SU-DHL-6 (cell line): ENCODE data around the gene NPB.

ENCODE experiments used
- H2AFZ ChIP-seq: fragments of 200-600 bp; sonication (generic); 2 replicates; pipeline ENCODE4 v1.6.1; 2014; ENCODE audit warnings: low read depth, mild to moderate bottlenecking, moderate library complexity, mixed read lengths, antibody characterized with exemption, low read length; ENCODE audit not compliant: severe bottlenecking
- H3F3A ChIP-seq: fragments of 200-600 bp; shearing (Covaris generic); 2 replicates; pipeline ENCODE4 v1.6.0; 2016; ENCODE audit warnings: antibody characterized with exemption, mild to moderate bottlenecking; ENCODE audit not compliant: insufficient read depth
- H3K27ac ChIP-seq: fragments of 200-600 bp; sonication (generic); 2 replicates; pipeline ENCODE4 v1.5.1; 2016; ENCODE audit warnings: low read depth, mild to moderate bottlenecking, low read length, moderate library complexity, mixed read lengths
- H3K27me3 ChIP-seq: fragments of 200-600 bp; sonication (generic), shearing (Covaris generic); 2 replicates; pipeline ENCODE4 v1.6.0; 2014; ENCODE audit warnings: mild to moderate bottlenecking, low read length
- H3K36me3 ChIP-seq: fragments of 200-600 bp; sonication (generic); 2 replicates; pipeline ENCODE4 v1.6.1; 2014; ENCODE audit warnings: mild to moderate bottlenecking, low read length, mixed read lengths
- H3K4me2 ChIP-seq: fragments of 300-600, 200-600 bp; shearing (Covaris generic), sonication (generic); 2 replicates; pipeline ENCODE4 v1.6.0; 2014; ENCODE audit warnings: low read length, low read depth, mild to moderate bottlenecking; ENCODE audit not compliant: poor library complexity, severe bottlenecking
- H3K4me3 ChIP-seq: fragments of 200-600 bp; sonication (generic); 2 replicates; pipeline ENCODE4 v1.5.1; 2014; ENCODE audit warnings: antibody characterized with exemption, low read length, mild to moderate bottlenecking, mixed read lengths; ENCODE audit not compliant: insufficient read depth, poor library complexity, severe bottlenecking
- H3K79me2 ChIP-seq: fragments of 200-600 bp; sonication (generic); 2 replicates; pipeline ENCODE4 v1.6.1; 2014; ENCODE audit warnings: mild to moderate bottlenecking, low read length, moderate library complexity; ENCODE audit not compliant: insufficient read depth
- H3K9ac ChIP-seq: fragments of 200-600 bp; sonication (generic); 2 replicates; pipeline ENCODE4 v1.7.0; 2014; ENCODE audit warnings: mild to moderate bottlenecking, low read length
- H3K9me2 ChIP-seq: fragments of 200-600 bp; sonication (generic); replicated peaks from 2 replicates; pipeline ENCODE4 v1.6.1; 2014; ENCODE audit warnings: low read length; ENCODE audit not compliant: insufficient read depth
- H3K9me3 ChIP-seq: fragments of 200-600 bp; sonication (generic); 2 replicates; pipeline ENCODE4 v1.6.1; 2014; ENCODE audit warnings: low read length, mixed read lengths; ENCODE audit not compliant: insufficient read depth
- H4K20me1 ChIP-seq: fragments of 200-600 bp; sonication (generic); 2 replicates; pipeline ENCODE4 v1.6.1; 2014; ENCODE audit warnings: low read depth, mild to moderate bottlenecking, antibody characterized with exemption, low read length, moderate library complexity, mixed read lengths
- CTCF ChIP-seq: fragments of 200-600 bp; sonication (generic); IDR thresholded peaks from one replicate; pipeline ENCODE4 v1.5.1; 2017; ENCODE audit warnings: antibody characterized with exemption, mild to moderate bottlenecking, low read length, moderate library complexity; ENCODE audit not compliant: insufficient read depth, poor library complexity, severe bottlenecking
- EZH2phosphoT487 ChIP-seq: fragments of 200-600 bp; sonication (generic), shearing (Covaris generic); conservative IDR thresholded peaks from 2 replicates; pipeline ENCODE4 v1.6.1; 2018; ENCODE audit warnings: mild to moderate bottlenecking, antibody characterized with exemption, low read length, moderate library complexity, mixed read lengths

The NPB gene

GRCh38 chr17:81899514-81900166 is 2.4 kb upstream of the NPB start:
- no peak overlapping the region for H3K9ac ChIP-seq
- H3K27ac ChIP-seq = no peak overlapping the region
- H3K36me3 ChIP-seq = no peaks in the 10 kb centered on the region
- no peak overlapping the region for H3K4me2 ChIP-seq
- no peaks in the 10 kb centered on the region for H3K27me3 ChIP-seq
- H3F3A ChIP-seq = no peaks in the 10 kb centered on the region
- no peaks in the 10 kb centered on the region for H3K9me3 ChIP-seq
- no peak overlapping the region for H3K4me3 ChIP-seq
- TF ChIP-seq EZH2phosphoT487 (no peak), CTCF (no peak)
- H3K9me2 ChIP-seq = no peaks in the 10 kb centered on the region
- no peak overlapping the region for H2AFZ ChIP-seq
- H3K79me2 ChIP-seq = no peaks in the 10 kb centered on the region
- no peaks in the 10 kb centered on the region for H4K20me1 ChIP-seq

- Histone ChIP-seq H2AFZ (no peak overlapping the region), H3K4me2 (no peak overlapping the region), H4K20me1 (no peaks in the 10 kb centered on the region), H3K9me3 (no peaks in the 10 kb centered on the region), H3K4me3 (no peak overlapping the region), H3K9me2 (no peaks in the 10 kb centered on the region), H3K27me3 (no peaks in the 10 kb centered on the region), H3K9ac (no peak overlapping the region), H3K27ac (no peak overlapping the region), H3K36me3 (no peaks in the 10 kb centered on the region), H3K79me2 (no peaks in the 10 kb centered on the region), H3F3A (no peaks in the 10 kb centered on the region)
- no peak for TF ChIP-seq CTCF
These were observed 1.7 kb upstream of the NPB start for GRCh38 chr17:81900181-81900820.

- Histone ChIP-seq H3K27ac (no peak overlapping the region), H3K9me2 (no peaks in the 10 kb centered on the region), H4K20me1 (no peaks in the 10 kb centered on the region), H3K36me3 (no peaks in the 10 kb centered on the region), H3K9ac (no peak overlapping the region; the same call in 1 of the 2 replicates), H3K4me3 (no peak overlapping the region), H3K27me3 (no peaks in the 10 kb centered on the region), H2AFZ (no peak overlapping the region), H3K9me3 (no peaks in the 10 kb centered on the region), H3K79me2 (no peaks in the 10 kb centered on the region), H3F3A (no peaks in the 10 kb centered on the region), H3K4me2 (peak overlapping the region; percentile 41)
- TF ChIP-seq CTCF (no peak), EZH2phosphoT487 (no peak)
These were observed 643 bp upstream of the NPB start for GRCh38 chr17:81901167-81902022.
